ENCODE results near the gene TMOD3.

The TMOD3 gene

DNA sequence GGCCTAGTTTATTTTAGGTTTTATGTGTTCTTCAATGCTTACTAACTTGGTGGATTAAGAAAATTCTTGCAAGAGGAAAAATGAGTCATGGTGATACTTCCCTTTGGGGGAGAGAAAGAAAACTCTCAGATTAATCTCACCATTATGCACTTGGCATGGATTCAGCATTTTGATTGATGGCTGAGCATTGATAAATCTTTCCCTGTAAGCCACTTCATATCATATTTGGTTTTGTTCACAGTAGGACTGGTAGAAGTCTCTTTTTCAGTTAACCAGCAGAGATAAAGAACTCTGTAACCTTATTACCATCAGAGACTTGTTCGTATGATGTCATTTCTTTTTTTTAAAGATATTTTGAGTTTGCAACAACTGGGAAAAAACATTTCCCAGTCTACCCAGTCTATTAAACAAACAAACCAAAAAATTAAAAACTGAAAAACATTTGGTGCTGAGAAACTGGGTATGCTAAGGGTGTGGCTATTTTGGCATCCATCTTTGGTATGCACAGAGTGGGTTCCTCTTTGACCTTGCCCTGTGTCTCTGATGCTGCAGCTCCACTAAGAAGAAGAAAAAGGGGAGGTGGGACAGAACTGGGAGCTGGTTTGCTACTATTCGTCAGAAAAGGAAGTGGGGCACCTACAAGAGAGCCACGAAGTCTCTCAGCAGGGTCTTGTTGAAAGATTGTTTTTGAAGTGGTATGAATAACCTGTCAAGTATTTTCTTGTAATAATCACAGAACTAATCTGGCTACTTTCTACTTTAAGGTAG lies 17.2 kb downstream of the TMOD3 start:
- TF ChIP-seq, protein P1, sequence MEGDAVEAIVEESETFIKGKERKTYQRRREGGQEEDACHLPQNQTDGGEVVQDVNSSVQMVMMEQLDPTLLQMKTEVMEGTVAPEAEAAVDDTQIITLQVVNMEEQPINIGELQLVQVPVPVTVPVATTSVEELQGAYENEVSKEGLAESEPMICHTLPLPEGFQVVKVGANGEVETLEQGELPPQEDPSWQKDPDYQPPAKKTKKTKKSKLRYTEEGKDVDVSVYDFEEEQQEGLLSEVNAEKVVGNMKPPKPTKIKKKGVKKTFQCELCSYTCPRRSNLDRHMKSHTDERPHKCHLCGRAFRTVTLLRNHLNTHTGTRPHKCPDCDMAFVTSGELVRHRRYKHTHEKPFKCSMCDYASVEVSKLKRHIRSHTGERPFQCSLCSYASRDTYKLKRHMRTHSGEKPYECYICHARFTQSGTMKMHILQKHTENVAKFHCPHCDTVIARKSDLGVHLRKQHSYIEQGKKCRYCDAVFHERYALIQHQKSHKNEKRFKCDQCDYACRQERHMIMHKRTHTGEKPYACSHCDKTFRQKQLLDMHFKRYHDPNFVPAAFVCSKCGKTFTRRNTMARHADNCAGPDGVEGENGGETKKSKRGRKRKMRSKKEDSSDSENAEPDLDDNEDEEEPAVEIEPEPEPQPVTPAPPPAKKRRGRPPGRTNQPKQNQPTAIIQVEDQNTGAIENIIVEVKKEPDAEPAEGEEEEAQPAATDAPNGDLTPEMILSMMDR (IDR thresholded peaks at IDR 0.05; ENCODE audit: extremely low read depth, insufficient read depth, missing control alignments) = no peak
- no peak for DNase-seq (ENCODE audit: low spot score)
- in situ Hi-C loops (cut with MboI; ENCODE audit: low pct_unique_long_range_greater_than_20kb, low sequenced_read_pairs, unreplicated experiment) = no loop called here

DNA sequence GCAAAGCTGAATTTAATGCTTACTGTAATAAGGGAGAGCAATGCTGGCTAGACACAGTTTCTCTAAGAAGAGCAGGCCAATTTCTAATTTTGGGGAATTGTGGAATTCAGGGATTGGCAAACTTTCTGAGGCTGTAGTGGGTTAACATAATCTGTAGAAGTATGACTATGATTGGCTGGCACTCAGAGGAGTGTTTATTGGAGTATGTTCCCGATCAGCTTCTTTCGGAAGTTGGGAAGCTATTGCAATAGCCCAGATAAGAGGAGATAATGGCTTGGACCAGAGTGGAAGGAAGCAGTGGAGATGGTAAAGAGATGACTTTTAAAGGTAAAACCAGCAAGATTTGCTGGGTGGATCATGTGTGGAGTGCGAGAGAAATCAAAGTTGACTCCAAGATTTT lies 19.4 kb downstream of the TMOD3 start:
- DNase-seq (ENCODE audit: low spot score) = no peak
- in situ Hi-C loops (cut with MboI; ENCODE audit: low pct_unique_long_range_greater_than_20kb, low sequenced_read_pairs, unreplicated experiment) = no loop called here
- TF ChIP-seq, protein P1 (IDR thresholded peaks at IDR 0.05; ENCODE audit: extremely low read depth, insufficient read depth, missing control alignments) = no peak

DNA sequence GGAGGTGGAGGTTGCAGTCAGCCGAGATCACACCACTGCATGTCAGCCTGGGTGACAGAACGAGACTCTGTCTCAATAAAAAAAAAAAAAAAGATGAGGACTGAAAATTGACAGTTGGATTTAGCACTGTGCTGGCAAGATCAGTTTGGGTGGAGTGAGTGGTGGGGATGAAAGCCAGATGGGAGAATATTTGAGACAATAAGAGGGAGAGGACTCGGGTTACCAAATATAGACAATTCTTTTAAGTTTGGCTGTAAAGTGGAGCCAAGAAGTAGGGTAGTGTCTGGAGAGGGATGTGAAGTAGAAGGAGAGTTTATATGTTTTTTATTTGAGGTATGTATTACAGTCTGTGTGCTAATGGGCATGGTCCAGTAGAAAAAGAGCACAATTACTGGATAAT lies 20.4 kb downstream of the TMOD3 start:
- TF ChIP-seq, protein P1 (IDR thresholded peaks at IDR 0.05; ENCODE audit: extremely low read depth, insufficient read depth, missing control alignments) = no peak
- DNase-seq (ENCODE audit: low spot score) = no peak
- in situ Hi-C loops (cut with MboI; ENCODE audit: low pct_unique_long_range_greater_than_20kb, low sequenced_read_pairs, unreplicated experiment) = no loop called here

DNA sequence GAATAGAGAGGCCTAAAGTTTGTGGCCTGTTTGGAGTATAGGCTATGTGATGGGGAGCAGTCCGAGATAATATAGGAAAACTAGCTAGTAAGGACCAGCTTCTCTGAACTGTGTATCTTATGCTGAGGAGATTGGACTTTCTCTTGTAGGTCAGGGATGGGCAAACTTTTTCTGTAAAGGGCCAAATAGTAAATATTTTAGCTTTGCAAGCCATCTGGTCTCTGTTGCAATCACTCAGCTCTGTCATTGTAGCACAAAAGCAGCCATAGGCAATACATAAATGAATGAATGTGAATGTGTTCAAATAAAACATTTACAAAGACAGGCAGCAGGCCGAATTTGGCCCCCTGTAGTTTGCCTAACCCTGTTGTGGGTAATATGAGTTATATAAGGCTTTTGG lies 24.5 kb downstream of the TMOD3 start:
- TF ChIP-seq, protein P1 (IDR thresholded peaks at IDR 0.05; ENCODE audit: extremely low read depth, insufficient read depth, missing control alignments) = no peak
- in situ Hi-C loops (cut with MboI; ENCODE audit: low pct_unique_long_range_greater_than_20kb, low sequenced_read_pairs, unreplicated experiment) = no loop called here
- DNase-seq (ENCODE audit: low spot score) = no peak

DNA sequence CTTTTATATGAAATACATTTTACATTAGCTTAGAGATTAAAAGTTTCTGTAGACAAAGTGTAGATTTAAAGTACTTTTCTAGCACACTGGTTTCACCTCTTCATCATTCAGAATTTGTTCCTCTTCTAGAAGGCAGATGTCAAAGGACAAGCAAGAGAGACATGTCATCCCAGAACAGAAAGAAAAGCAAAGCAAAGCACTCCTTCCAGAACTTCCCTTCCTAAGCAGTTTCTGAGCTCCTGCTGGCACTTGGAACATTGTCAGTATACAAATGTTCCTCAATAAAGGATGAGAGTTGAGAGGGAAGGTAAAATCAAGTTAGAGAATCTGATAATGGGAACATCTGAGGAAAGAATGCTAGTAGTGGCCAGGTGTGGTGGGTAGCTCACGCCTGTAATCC lies 26.2 kb downstream of the TMOD3 start:
- TF ChIP-seq, protein P1 (IDR thresholded peaks at IDR 0.05; ENCODE audit: extremely low read depth, insufficient read depth, missing control alignments) = no peak
- in situ Hi-C loops (cut with MboI; ENCODE audit: low pct_unique_long_range_greater_than_20kb, low sequenced_read_pairs, unreplicated experiment) = no loop called here
- no peak for DNase-seq (ENCODE audit: low spot score)

DNA sequence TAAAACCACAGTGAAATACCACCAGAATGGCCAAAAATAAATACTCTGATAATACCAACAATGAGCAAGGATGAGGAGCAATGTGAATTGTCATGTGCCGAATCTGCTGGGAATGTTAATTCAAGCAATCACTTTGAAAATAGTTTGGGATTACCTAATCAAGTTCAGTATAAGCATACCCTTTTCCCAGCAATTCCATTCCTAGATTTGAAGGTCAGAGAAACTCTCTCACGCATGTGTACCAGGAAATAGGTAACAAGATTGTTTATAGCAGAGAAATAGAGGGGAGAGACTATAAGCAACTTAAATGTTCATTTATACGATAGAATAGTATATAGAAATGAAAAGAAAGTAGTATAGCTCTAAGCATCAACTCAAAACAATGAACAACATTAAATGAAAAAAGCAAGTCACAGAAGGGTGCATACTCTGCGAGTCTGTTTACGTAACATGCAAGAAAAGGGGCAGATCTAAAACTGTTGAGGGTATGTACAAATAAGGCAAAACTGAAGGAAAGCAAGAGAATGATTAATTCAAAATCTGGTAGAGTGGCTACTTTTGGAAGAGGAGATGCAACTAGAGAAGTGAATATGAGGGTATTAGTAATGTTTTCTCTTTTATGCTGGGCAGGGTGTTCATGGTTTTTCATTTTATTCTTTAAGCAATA lies 27.4 kb downstream of the TMOD3 start:
- in situ Hi-C loops (cut with MboI; ENCODE audit: low pct_unique_long_range_greater_than_20kb, low sequenced_read_pairs, unreplicated experiment) = no loop called here
- no peak for DNase-seq (ENCODE audit: low spot score)
- TF ChIP-seq, protein P1 (IDR thresholded peaks at IDR 0.05; ENCODE audit: extremely low read depth, insufficient read depth, missing control alignments) = no peak
